Measurements from ENCODE around the gene CHTF18.

The CHTF18 gene

DNA sequence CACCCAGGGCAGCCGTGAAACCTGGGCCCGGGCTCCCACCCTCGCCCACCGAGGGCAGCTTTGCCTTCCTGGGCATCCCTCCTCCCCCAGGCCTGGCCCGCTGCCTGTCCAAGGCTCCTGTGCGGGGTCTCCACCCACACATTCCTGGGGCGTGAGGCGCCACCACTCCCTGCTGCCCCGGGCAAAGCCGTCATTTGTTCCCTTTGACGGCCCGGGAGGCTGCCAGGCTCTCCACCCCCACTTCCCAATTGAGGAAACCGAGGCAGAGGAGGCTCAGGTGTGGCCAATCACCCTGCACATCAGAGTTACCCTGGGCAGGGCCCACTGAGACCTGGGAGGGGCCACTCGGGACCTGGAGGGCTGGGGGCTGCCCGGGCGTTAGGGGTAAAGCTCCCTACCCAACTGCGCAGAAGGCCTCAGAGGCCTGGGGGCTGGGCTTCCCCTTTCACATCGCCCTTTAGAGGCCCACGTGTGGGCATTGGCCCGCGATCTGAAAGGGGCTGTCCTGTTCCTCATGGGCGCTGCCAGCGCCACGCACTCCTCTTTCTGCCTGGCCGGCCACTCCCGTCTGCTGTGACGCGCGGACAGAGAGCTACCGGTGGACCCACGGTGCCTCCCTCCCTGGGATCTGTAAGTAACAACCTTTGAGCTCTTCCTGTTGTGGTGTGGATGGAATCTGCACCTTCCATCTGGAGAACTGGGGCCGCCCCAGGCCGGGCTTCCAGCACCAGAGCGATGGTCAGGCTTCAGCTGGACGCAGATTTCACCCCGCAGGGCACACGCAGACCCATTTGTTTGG, 27.7 kb upstream of the CHTF18 start, which contains the start of gene MSLN:
TSS of gene MSLN (plus strand) at position 190 of the 799 bp plus-strand sequence. CDS start 1,947 bp downstream, outside the sequence.
- peak; percentile 86 for DNase-seq (ENCODE audit: low spot score)

DNA sequence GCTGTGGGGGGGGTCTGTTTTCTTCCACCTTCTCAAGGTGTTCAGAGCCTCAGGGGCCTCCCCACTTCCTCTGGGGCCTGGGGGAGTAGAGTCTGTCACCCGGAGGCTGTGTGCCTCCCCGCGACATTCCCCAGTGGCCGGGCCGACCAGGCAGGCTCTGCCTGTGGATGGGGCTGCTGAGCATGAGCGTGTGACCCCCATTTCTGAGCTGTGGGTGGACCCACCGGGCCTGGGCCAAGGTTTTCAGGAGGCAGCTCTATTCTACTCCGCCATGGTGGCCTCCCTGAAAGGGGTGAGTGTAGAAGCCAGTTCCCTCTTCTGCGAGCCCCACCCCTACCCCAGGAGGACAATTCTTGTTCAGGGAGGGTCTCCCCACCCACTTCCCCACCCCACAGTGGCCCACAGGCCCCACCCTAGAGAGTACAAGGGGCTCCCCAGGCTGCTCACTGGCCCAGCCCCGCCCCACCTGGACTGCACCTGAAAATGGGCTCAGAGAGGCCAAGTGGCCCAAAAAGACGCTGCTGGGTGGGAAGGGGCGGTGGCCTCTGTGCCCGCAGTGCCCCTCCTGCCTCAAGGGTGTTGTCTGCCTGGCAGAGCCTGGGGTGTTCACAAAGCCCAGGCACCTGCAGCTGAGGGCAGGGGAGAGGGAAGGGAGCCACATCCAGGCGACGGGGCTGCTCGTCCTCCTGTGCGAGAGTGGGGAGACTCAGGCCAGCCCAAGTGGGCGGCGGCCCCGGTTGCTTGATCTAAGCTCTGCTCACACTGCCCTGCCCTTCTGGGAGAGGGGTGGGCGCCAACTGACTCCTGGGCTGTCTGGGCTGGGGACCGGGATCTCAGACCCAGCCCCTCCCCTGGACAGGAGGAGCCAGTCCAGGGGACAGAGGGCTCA, 26.6 kb upstream of the CHTF18 start:
- no peak for DNase-seq (ENCODE audit: low spot score)

- no peak for DNase-seq (ENCODE audit: low spot score)
These were observed 25.7 kb upstream of the CHTF18 start for GRCh38 chr16:762595-763268.

- no peak for DNase-seq (ENCODE audit: low spot score)
These were observed 24.8 kb upstream of the CHTF18 start for GRCh38 chr16:763369-764183.

DNA sequence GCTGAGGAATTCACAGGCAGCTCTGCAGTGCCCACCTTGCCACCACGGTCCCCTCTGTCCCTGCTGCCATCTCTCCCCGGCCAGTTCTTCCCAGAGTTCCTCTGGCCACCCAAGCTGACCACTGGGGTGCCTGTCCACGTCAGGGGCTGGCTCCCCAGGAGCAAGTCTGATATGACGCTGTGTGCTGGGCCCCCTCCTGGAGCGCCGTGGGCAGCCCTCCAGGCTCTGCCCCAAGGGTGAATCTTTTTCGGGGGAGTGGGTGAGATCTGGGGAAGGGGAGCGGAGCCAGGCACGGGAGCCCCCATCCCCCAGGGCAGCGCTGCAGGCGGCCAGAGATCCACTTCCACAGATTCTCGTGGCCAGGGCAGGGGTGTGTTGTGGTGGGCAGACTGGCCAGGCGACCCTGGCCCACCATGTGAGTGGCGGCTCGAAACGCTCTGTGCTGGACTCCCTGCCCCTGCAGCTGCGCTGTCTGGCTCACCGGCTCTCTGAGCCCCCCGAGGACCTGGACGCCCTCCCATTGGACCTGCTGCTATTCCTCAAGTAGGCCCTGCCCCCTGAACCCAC, 24.2 kb upstream of the CHTF18 start:
- DNase-seq (ENCODE audit: low spot score), result no peak

GRCh38 chr16:764848-765487, 23.5 kb upstream of the CHTF18 start:
- no peak for DNase-seq (ENCODE audit: low spot score)

GRCh38 chr16:765488-765865, 22.9 kb upstream of the CHTF18 start:
- DNase-seq (ENCODE audit: low spot score), result no peak

GRCh38 chr16:766008-766819, 22.2 kb upstream of the CHTF18 start:
- DNase-seq (ENCODE audit: low spot score), result no peak

GRCh38 chr16:766820-767640, 21.4 kb upstream of the CHTF18 start:
- no peak for DNase-seq (ENCODE audit: low spot score)

GRCh38 chr16:767743-768235, 20.6 kb upstream of the CHTF18 start:
- no peak for DNase-seq (ENCODE audit: low spot score)

DNA sequence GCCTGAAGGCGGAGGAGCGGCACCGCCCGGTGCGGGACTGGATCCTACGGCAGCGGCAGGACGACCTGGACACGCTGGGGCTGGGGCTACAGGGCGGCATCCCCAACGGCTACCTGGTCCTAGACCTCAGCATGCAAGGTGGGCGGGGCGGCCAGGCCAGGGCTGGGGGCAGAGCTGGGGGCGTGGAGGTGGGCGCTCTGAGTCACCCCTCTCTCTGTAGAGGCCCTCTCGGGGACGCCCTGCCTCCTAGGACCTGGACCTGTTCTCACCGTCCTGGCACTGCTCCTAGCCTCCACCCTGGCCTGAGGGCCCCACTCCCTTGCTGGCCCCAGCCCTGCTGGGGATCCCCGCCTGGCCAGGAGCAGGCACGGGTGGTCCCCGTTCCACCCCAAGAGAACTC, 20.0 kb upstream of the CHTF18 start:
- DNase-seq (ENCODE audit: low spot score), result no peak

DNA sequence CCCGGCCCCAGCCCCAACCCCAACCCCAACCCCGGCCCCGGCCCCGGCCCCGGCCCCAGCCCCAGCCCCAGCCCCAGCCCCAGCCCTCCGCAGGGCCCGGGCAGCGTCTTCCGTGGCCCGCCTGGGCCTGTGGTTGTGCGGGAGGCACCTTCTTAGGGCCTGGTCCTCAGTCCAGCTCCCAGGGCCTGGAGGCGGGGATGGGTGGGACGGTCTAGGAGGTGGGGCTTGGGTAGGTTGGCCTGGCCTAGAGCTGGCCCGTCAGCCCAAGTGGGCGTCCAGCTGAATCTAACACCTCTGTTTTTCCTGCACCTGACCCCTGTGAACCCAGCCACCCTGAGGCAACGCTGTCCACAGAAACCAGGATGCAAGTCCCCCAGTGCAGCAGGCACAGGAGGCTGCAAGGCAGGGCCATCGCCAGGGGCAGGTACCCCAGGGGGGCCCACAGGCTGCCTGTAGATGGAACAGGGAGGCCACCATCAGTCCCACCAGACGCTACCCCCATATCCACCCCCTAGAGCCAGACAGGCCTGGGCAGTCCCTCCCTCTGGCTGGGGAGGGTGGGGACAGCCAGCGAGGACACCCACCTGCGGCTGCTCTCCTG, 19.1 kb upstream of the CHTF18 start:
- DNase-seq (ENCODE audit: low spot score), result no peak

- DNase-seq (ENCODE audit: low spot score), result no peak
These were observed 18.5 kb upstream of the CHTF18 start for GRCh38 chr16:769934-770333.

- DNase-seq (ENCODE audit: low spot score), result no peak
These were observed 18.0 kb upstream of the CHTF18 start for GRCh38 chr16:770411-770810.

DNA sequence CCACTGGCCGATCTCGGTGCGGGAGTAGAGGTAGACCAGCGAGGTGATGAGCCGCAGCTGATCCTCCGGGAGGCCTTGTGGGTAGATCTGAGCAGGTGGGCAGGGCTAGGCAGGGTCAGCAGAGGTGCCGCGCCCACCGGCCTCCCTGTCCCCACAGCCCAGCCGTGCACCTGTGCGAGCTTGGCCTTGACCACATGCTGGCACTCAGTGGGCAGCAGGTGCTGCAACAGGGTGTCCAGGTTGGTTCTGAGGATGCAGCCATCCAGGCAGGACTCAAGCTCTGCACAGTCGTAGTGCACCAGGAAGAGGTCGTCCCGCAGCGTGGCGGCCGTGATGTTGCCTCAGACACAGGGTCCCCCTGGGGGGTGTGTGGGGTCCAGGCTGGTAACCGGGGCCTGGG, 15.5 kb upstream of the CHTF18 start:
- no peak for DNase-seq (ENCODE audit: low spot score)

DNA sequence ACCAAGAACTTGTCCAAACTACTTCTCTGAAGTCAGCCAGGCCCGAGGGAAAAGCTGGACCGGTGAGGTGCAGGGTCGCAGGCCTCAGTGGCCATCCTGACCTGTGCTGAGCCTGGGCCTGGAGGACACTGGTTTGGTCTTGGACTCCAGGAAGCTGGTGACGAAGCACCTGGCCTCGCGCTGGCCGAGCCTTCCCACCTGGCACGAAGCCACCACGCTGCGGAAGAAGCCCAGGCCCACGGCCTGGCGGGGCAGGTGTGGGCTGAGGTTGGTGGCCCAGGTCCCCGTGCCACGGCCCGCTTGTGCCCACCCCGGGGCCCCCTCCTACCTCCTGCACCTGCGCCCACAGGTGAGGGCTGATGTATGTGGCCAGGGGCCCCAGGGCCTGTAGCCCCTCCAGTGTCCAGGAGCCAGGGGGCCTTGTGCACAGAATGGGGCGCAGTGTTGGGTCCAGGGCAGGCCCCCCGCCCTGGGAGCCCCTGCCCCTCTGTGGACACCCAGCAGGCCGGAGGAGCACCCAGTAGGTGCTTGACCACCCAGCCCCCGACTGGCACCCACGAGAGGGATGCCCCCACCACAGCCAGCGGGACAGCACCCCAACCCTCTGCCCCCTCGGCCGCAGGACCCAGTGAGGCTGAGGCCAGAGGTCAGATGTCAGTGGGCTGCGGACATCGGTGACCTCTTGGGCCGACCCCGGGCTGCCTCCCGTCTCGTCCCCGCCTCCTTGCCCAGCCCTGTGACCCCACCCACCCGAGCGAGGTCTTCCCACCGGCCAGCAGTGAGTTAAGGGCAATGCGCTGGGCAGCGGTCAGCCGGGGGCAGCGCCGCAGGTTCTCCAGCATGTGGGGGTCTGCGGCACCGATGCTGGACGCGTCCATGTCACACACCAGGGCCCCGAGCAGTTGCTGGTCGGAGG, 14.1 kb upstream of the CHTF18 start:
- DNase-seq (ENCODE audit: low spot score), result no peak

- no peak for DNase-seq (ENCODE audit: low spot score)
These were observed 13.1 kb upstream of the CHTF18 start for GRCh38 chr16:775236-775796.
